Right lobe of liver (tissue), 6 donors: ENCODE data around the gene GNAZ. TPM values are rescaled to one million over a fixed set of nuclear protein-coding genes. Genes with fewer than 3 reads are reported as not detected.

ENCODE experiments used
- ATAC-seq, 4 donors: fragments of 200-7000 bp; cut with Tn5 transposase; one replicate each; pipeline ENCODE4 v1.9.1; 2020; ENCODE audit warnings: mild to moderate bottlenecking in 4 of 4, moderate library complexity in 4 of 4
- DNase-seq, 3 donors: peaks; one replicate each; pipeline ENCODE4 v3.0.0-alpha.2; 2020
- H3K27ac ChIP-seq, 3 donors: fragments of 200-600 bp; one replicate each; pipeline ENCODE4 v1.8.0; 2022
- H3K27me3 ChIP-seq, 2 donors: fragments of 200-600 bp; one replicate each; pipeline ENCODE4 v1.8.0; 2022
- H3K36me3 ChIP-seq, 4 donors: fragments of 200-600 bp; sonication (generic) in 1 of 4; one replicate each; pipeline versions ENCODE4 v1.5.1 to v1.8.0; 2017 to 2022; ENCODE audit warnings: control low read depth in 1 of 4
- H3K4me1 ChIP-seq, 4 donors: fragments of 200-600 bp; sonication (generic) in 1 of 4; one replicate each; pipeline versions ENCODE4 v1.5.1 to v1.8.0; 2017 to 2022; ENCODE audit warnings: control low read depth in 1 of 4
- H3K4me3 ChIP-seq, 3 donors: fragments of 200-600 bp; one replicate each; pipeline ENCODE4 v1.8.0; 2022
- H3K9me3 ChIP-seq, 4 donors: fragments of 200-600 bp; sonication (generic) in 1 of 4; one replicate each; pipeline versions ENCODE4 v1.5.1 to v1.8.0; 2017 to 2022; ENCODE audit warnings: control low read depth in 1 of 4
- POLR2A ChIP-seq: fragments of 450-650 bp; IDR thresholded peaks from one replicate; pipeline ENCODE4 v1.6.1; 2017; ENCODE audit warnings: antibody characterized with exemption, mild to moderate bottlenecking
- WGBS: methylation state at CpG from one replicate; pipeline ENCODE4 v1.1.6; 2018; ENCODE audit warnings: low coverage, low lambda C conversion rate; ENCODE audit not compliant: insufficient coverage; ENCODE audit errors: missing lambda C conversion rate; 5-methylcytosine and 5-hydroxymethylcytosine counted together
- intact Hi-C, 2 donors: fragments of 100-400 bp; cut with DNase I; formaldehyde crosslinking; loops; one replicate each; pipeline versions ENCODE4 v1.11.2 to v1.14.1; 2022
- total RNA-seq, 6 experiments: library from RNA; depleted of rRNA in 2 of 6; stranded (reverse); fragments of >200 nt in 2 of 6; fragmentation: NEBNext Ultra II Directional in 3 of 6; extraction: Animal tissue kit (Norgen Biotek cat#: 25700) in 3 of 6; gene quantifications; one replicate each; pipeline versions ENCODE4 v1.1.0 to v1.2.4, GENCODE V29; 2016 to 2023
- TF ChIP-seq, protein P1 (sequence below), 4 donors: fragments of 200-600 bp in 3 of 4; fragments of 450-650 bp in 1 of 4; IDR thresholded peaks; one replicate each; pipeline versions ENCODE4 v1.5.1 to v1.8.0; 2016 to 2022; ENCODE audit warnings: antibody characterized with exemption in 4 of 4, mild to moderate bottlenecking in 2 of 4
- donor health status: DM: no; HTN: yes; CAD: no.
- donor health status: DM: no; HTN: no; CAD: no.
- donor health status: DM: no; HTN: no; CAD: no.
- donor health status: DM: no; HTN: yes; CAD: no.
- donor health status: DM: no; HTN: yes; CAD: no.

Gene GNAZ
- total RNA-seq, 6 experiments from 2014 or later: 0.15 to 1.5 (median 0.53) TPM

DNA sequence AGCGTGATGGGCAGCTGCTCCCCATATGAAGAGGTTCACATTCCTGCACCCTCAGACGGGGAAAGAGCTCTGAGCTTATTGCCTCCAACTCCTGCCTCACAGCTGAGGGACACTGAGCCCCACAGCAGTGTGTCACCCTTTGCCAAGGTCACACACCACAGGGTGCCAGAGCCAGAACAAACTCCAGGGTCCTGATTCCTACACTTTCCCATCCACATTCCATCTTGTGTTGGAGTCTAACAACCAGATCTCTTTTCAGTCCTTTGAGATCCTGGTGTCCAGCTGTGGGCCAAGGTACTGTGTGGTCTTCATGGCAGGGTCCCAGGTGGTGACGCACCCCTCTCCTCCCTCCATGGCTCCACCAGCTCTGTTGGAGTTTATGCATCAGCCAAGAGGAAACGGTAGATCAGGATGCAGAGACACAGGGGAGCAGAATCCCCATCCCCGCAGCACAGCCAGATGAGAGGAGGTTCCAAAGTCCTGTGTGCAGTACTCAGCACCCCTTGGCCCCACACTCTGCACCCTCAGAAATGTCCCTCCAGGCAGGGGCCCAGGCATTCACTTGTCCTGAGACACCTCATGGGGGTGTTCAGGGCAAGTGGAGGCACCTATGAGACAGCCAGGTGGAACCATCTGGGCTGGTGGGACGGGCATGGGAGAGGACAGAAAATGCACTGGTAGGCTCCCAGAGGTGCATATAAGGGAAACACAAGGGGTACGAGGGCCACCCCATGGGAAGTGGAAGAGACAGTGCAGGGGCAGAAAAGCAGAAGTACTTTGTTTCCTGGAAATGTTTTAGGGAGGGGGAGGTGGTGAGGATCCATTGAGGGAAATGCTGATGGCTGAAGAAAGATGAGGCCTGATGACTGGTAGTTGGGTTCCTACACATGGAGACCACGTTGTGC, 32.6 kb upstream of the GNAZ start:
- TF ChIP-seq, protein P1, sequence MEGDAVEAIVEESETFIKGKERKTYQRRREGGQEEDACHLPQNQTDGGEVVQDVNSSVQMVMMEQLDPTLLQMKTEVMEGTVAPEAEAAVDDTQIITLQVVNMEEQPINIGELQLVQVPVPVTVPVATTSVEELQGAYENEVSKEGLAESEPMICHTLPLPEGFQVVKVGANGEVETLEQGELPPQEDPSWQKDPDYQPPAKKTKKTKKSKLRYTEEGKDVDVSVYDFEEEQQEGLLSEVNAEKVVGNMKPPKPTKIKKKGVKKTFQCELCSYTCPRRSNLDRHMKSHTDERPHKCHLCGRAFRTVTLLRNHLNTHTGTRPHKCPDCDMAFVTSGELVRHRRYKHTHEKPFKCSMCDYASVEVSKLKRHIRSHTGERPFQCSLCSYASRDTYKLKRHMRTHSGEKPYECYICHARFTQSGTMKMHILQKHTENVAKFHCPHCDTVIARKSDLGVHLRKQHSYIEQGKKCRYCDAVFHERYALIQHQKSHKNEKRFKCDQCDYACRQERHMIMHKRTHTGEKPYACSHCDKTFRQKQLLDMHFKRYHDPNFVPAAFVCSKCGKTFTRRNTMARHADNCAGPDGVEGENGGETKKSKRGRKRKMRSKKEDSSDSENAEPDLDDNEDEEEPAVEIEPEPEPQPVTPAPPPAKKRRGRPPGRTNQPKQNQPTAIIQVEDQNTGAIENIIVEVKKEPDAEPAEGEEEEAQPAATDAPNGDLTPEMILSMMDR (IDR thresholded peaks at IDR 0.05): no peak
- no peak for TF ChIP-seq POLR2A
- no peak overlapping the region for H3K27ac ChIP-seq
- DNase-seq (no peak), ATAC-seq (no peak)
- H3K4me1 ChIP-seq: no peaks in the 10 kb centered on the region
- WGBS: 63% methylated on average over 5 of the region's 8 CpGs
- intact Hi-C loops: no loop called here
- no peaks in the 10 kb centered on the region for H3K27me3 ChIP-seq
- no peaks in the 10 kb centered on the region for H3K9me3 ChIP-seq
- no peak overlapping the region for H3K4me3 ChIP-seq
- H3K36me3 ChIP-seq: no peaks in the 10 kb centered on the region

DNA sequence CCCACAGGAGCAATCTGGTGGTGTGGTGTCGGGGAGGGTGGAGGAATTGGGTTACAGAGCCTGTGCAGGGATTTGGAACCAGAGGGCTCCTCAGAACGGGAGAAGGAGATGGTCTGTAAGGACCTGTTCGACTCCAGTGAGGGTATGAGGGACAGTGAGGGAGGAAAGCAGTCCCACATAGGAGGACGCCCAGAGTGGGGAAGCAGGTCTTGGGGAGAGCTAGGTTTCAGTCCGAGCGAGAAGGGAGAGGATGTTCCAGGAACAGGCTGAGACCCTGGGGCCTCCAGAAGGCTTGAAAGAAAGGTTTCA, 32.0 kb upstream of the GNAZ start:
- H3K4me3 ChIP-seq: no peak overlapping the region
- H3K4me1 ChIP-seq: no peaks in the 10 kb centered on the region
- H3K27me3 ChIP-seq: no peaks in the 10 kb centered on the region
- no peak overlapping the region for H3K27ac ChIP-seq
- DNase-seq (no peak), ATAC-seq (no peak)
- no peak for TF ChIP-seq POLR2A
- TF ChIP-seq, protein P1 (IDR thresholded peaks at IDR 0.05): no peak
- intact Hi-C loops: no loop called here
- H3K9me3 ChIP-seq: no peaks in the 10 kb centered on the region
- 82% methylated on average over 6 of the region's 6 CpGs for WGBS
- no peaks in the 10 kb centered on the region for H3K36me3 ChIP-seq

GRCh38 chr22:23038902-23039301, 31.4 kb upstream of the GNAZ start:
- Histone ChIP-seq H3K9me3 (no peaks in the 10 kb centered on the region), H3K36me3 (no peaks in the 10 kb centered on the region), H3K4me3 (no peak overlapping the region), H3K27ac (no peak overlapping the region), H3K27me3 (no peaks in the 10 kb centered on the region), H3K4me1 (no peaks in the 10 kb centered on the region)
- WGBS: 75% methylated on average over 1 of the region's 1 CpG
- ATAC-seq (peak in 1 of 4 donors; percentile 11), DNase-seq (no peak)
- intact Hi-C loops: no loop called here
- TF ChIP-seq, protein P1 (IDR thresholded peaks at IDR 0.05): no peak
- no peak for TF ChIP-seq POLR2A

GRCh38 chr22:23042179-23042578, 28.1 kb upstream of the GNAZ start:
- intact Hi-C loops: no loop called here
- Histone ChIP-seq H3K9me3 (no peaks in the 10 kb centered on the region), H3K4me3 (no peak overlapping the region), H3K4me1 (no peaks in the 10 kb centered on the region), H3K27me3 (no peaks in the 10 kb centered on the region), H3K27ac (no peak overlapping the region), H3K36me3 (no peaks in the 10 kb centered on the region)
- 43% methylated on average over 3 of the region's 3 CpGs for WGBS
- no peak for ATAC-seq
- TF ChIP-seq POLR2A: no peak
- TF ChIP-seq, protein P1 (IDR thresholded peaks at IDR 0.05): no peak
- DNase-seq: no peak
